Cardiac fibroblast (primary cell): Measurements from ENCODE around the gene FGF12.

ENCODE experiments used
- DNase-seq, 2 donors: peaks; one replicate each; pipeline versions ENCODE4 v3.0.0 to v3.0.0-alpha.2; 2010; ENCODE audit warnings: low read depth in 2 of 2
- H3K4me3 ChIP-seq, 2 donors: replicated peaks in 1 of 2; 1 replicate in 1 of 2; 2 replicates in 1 of 2; pipeline ENCODE4 v1.5.1; 2011; ENCODE audit warnings: low read depth in 2 of 2, low read length in 2 of 2, mild to moderate bottlenecking in 2 of 2, moderate library complexity in 1 of 2
- CTCF ChIP-seq: IDR thresholded peaks from one replicate; pipeline ENCODE4 v1.5.1; 2011; ENCODE audit warnings: low read depth, mild to moderate bottlenecking, low read length, inconsistent platforms

Gene FGF12

DNA sequence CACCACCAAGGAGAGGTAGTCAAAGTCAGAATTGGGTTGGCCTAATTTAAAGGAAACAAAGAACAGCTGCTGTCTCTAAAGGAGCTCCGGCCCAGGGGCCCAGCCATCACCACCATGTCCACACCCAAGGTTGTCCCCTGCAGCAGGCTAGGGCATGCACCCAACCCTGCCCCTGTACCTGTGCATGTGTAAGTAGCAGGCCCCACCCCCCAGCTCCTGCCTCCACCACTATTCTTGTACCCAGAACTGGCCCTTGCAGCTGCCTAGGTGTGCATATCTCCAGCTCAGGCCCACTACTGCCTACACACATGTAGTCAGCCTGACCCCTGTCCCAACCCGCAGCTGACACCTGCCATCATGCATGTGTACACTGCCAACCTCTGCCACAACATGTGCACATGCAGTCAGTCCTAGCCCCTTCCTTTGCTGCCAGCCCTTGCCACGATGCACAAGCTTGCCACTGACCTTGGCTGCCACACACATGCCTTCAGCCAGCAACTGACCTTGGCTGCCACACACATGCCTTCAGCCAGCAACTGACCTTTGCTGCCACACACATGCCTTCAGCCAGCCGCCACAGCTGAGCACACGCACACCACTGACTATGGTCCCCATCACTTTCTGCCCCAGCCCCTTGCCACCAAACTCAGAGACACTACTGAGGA lies 39.7 kb downstream of the FGF12 start:
- DNase-seq, result no peak
- no peak overlapping the region for H3K4me3 ChIP-seq
- no peak for TF ChIP-seq CTCF

GRCh38 chr3:192685801-192686200 lies 41.5 kb downstream of the FGF12 start:
- no peak overlapping the region for H3K4me3 ChIP-seq
- no peak for DNase-seq
- no peak for TF ChIP-seq CTCF

GRCh38 chr3:192684151-192684550 lies 43.2 kb downstream of the FGF12 start:
- no peak overlapping the region for H3K4me3 ChIP-seq
- no peak for DNase-seq
- no peak for TF ChIP-seq CTCF

DNA sequence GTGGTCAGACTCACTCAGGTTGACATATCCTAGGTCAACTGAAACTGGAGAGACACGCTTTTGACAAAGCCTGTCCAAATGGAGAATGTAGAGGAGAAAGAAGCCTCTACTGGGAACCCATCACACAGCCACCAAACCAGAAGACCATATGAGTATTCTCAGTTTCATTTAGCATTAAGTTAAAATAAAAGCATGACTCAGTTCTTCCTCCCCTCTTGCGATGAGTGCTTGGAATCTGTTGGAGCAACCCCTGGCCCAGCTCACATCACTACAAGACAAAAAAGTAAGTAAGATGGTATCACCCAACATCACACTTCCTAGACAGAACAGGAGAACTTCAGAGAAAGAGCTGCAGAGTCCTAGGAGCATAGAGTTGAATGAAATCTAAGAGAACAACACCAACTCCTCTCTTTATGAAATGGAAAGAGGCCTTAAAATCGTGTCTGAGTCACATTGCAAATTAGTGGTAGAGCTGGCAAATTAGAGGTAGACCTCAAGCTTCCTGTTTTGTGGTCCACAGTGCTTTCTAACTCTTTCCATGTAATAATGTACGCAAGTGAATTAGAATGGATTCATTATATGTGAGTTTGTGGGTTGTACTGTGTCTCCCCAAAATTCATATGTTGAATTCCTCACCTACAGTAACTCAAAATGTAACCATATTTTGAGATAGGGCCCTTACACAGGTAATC lies 51.2 kb downstream of the FGF12 start:
- H3K4me3 ChIP-seq, result no peak overlapping the region
- DNase-seq, result no peak
- TF ChIP-seq CTCF, result no peak

GRCh38 chr3:192655628-192656027 lies 71.7 kb downstream of the FGF12 start:
- no peak for DNase-seq
- no peak overlapping the region for H3K4me3 ChIP-seq
- no peak for TF ChIP-seq CTCF

- H3K4me3 ChIP-seq, result no peak overlapping the region
- TF ChIP-seq CTCF, result no peak
- DNase-seq, result no peak
These were observed 72.3 kb downstream of the FGF12 start for GRCh38 chr3:192655040-192655439.
